ENCODE data around the gene MECR.

GRCh38 chr1:29236712-29237128 lies 6.0 kb upstream of the MECR start:
- TF ChIP-seq JUND (IDR thresholded peaks at IDR 0.05) (no peak), RCOR1 (IDR thresholded peaks at IDR 0.05; ENCODE audit: low read length) (no peak)
